Fibroblast of the aortic adventitia (primary cell): ENCODE measurements around the gene RUNX2. TPM values are rescaled to one million over a fixed set of nuclear protein-coding genes. Genes with fewer than 3 reads are reported as not detected.
"Not testable (repeated sequence)": the region's sequence is repeated elsewhere in the genome, so short reads cannot be mapped to it uniquely, and the experiment has no call there.

Experiments
- DNase-seq: peaks from one replicate; pipeline ENCODE4 v3.0.0-alpha.2; 2010; ENCODE audit warnings: low read depth
- H3K4me3 ChIP-seq: 2 replicates; pipeline ENCODE4 v1.5.1; 2011; ENCODE audit warnings: low read depth, mild to moderate bottlenecking, control low read depth, low read length, moderate library complexity
- total RNA-seq: library from RNA; depleted of rRNA; stranded (reverse); fragments of >200 nt; gene quantifications from 2 replicates; pipeline ENCODE4 v1.2.3, GENCODE V29; 2012; ENCODE audit warnings: low replicate concordance
- TF ChIP-seq, protein P1 (sequence below): IDR thresholded peaks from 2 replicates; pipeline ENCODE4 v1.5.1; 2011; ENCODE audit warnings: mild to moderate bottlenecking, low read length, control low read depth, inconsistent platforms; ENCODE audit not compliant: insufficient read depth

The RUNX2 gene
- total RNA-seq, 1 donor = 5.8 TPM

DNA sequence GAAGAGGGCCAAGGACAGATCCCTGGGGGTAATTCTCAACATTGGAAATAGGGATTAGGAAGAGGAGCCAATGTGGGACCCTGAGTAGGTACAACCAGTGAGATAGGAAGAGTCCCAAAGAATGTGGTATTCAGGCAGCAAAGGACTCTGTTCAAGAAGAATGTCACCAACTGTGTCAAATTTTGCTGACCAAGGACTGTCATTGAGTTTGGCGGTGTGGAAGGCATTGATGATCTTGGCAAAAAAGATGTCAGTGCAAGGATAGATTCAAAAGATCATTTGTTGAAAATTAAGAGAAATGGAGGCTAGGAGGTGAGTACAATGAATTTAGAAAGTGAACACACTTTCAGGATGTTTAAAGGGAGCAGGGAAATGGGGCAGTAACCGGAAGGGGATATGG lies 132.0 kb downstream of the RUNX2 start:
- DNase-seq = no peak
- no peak overlapping the region for H3K4me3 ChIP-seq
- TF ChIP-seq, protein P1, sequence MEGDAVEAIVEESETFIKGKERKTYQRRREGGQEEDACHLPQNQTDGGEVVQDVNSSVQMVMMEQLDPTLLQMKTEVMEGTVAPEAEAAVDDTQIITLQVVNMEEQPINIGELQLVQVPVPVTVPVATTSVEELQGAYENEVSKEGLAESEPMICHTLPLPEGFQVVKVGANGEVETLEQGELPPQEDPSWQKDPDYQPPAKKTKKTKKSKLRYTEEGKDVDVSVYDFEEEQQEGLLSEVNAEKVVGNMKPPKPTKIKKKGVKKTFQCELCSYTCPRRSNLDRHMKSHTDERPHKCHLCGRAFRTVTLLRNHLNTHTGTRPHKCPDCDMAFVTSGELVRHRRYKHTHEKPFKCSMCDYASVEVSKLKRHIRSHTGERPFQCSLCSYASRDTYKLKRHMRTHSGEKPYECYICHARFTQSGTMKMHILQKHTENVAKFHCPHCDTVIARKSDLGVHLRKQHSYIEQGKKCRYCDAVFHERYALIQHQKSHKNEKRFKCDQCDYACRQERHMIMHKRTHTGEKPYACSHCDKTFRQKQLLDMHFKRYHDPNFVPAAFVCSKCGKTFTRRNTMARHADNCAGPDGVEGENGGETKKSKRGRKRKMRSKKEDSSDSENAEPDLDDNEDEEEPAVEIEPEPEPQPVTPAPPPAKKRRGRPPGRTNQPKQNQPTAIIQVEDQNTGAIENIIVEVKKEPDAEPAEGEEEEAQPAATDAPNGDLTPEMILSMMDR = no peak

DNA sequence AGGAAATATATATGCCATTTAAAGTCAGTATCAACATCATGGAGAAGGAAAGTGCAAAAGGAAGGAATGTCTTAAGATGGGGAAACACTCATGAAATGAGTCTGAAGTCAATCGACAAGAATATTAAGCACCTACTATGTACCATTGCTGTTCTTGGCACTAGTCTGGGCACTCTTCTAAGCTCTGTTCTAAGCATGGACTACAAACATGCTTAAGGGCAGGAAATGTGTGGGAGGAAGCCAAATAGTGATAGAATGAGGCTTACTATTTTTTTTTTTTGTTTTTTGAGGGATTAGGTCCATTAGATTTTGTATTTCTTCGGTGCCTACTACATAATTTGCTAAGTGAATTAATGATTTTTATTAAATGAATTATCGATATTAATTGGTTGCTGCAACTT lies 133.4 kb downstream of the RUNX2 start:
- no peak overlapping the region for H3K4me3 ChIP-seq
- TF ChIP-seq, protein P1 = no peak
- no peak for DNase-seq

DNA sequence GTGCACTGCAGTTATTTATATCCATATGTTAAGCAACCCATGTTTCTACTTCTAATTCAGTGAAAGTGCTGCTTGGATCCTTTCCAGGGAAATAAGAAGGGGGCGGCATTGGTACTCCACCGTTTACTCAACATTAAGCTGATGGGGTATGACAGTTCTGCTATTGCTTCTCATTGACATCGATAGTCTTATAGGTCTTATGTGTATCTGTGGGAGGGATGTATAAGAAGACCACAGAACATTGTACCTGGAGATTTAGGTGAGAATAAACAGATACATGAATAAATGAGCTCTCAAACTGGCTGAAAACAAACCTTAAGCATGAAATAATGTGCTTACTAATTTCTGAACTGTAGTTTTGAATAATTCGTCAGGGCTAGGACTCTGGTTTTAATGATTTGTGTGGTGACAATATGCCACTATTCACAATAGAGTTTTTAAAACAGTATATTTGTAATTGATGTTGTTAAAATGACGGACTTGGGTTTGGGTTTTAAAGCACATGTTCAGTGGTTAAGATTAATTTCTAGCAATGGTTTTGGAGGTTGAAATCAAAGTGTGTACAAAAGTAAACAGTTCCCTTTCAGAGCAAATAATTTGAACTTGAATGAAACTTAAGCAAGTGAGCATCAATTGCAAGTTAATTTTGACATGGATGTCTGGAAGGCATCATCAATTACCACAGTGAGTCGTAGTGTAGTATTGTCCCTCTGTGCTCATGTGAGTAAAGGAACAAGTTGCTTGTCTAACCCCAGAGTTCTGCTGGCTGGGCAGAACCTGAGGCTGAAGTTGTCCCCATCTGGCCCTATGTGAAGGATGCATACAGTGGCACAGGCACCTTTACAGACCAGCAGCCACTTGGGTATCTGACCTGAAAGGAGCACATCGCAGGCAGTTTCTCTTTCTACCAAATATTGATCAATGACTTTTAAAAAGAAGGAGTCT lies 134.3 kb downstream of the RUNX2 start:
- H3K4me3 ChIP-seq = no peak overlapping the region
- TF ChIP-seq, protein P1 = no peak
- DNase-seq = no peak

DNA sequence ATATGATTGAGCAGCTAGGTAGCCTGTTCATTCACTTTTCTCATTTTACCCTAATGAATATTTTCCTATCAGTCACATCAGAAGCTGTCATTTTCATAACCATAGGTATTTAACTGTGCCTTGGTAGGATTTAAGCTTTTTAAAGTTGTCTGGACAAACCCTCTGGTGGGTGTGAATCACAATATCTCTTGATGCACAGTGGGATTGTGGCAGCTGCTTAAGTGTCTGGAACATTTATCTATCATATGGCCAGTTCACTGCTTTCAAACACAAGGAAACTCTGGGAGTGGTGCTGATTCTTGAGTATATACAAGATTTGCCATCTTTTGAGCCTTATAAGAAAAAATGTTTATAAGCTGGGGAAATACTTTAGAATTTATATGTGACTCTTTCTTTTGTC lies 136.6 kb downstream of the RUNX2 start:
- TF ChIP-seq, protein P1 = no peak
- H3K4me3 ChIP-seq = no peak overlapping the region
- DNase-seq = no peak

DNA sequence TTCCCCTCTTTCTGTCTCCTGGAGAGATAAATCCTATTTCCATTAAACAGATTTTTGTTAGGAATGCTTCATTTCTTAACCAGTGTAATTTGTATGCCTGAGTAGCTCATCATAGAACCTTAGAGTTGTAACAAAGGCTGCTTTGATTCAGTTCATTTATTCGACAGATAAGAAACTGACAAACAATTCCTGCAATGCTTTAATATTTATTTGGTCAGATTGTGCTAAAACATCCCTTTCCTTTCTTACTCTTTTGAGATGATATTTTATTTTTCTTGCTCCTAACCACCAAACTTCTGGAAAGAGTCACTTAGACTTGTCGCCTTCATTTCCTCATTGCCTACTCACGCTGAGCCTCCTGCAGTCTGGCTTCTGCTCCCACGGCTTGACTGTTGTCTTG lies 138.6 kb downstream of the RUNX2 start:
- no peak for DNase-seq
- H3K4me3 ChIP-seq = no peak overlapping the region
- TF ChIP-seq, protein P1 = no peak

DNA sequence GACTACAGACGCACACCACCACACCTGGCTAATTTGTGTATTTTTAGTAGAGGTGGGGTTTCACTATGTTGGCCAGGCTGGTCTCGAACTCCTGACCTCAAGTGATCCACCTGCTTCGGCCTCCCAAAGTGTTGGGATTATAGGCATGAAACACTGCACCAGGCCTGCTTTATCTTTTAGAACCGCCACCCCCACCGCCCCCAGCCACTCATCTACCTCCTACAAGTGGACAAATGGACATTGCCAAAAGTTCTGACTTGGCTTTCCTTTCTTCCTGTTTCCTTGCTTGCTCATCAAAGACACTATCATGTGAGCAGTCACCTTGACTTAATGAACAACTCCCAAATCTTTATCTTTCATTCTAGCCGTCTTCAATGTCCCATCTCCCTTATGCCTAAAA lies 139.3 kb downstream of the RUNX2 start:
- DNase-seq, H3K4me3 ChIP-seq: not testable (repeated sequence)

DNA sequence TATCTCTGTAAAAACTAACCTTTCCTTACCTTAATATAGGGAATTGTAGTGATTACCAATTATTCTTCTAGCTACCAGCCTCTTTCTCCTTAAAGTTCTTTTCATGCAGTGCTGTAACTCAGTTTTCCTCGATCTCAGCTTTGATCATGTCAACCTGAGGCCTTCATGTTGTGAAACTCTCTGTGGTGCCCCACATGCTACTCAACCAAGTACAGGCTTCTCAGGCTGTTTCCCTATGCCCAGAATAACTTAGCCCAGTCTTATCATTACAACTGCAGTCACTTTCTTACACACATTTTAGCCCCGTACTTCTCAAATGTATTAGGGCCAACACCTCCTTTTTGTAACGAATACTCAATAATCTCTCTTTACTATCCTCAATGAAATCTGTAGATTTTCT lies 139.7 kb downstream of the RUNX2 start:
- no peak for DNase-seq
- TF ChIP-seq, protein P1 = no peak
- no peak overlapping the region for H3K4me3 ChIP-seq
